Measurements from ENCODE around the gene ARMC9. TPM values are rescaled to one million over a fixed set of nuclear protein-coding genes. Genes with fewer than 3 reads are reported as not detected.
A peak's percentile ranks its signal among the peaks of the same experiment; 100 is the strongest.

ARMC9 gene
- total and polyA plus RNA-seq, 2 of the 13 experiments (the other 11 are each of a cell fraction or from before 2014, with no cell fraction given), result 9.1 to 12.8 TPM

GRCh38 chr2:231297108-231297908 is 98.9 kb downstream of the ARMC9 start (continued):
- TF ChIP-seq ZMYM4 (CRISPR knock-in tag; IDR thresholded peaks at IDR 0.05) (peak; percentile 40; the same call in 1 of the 2 replicates), ETV5 (CRISPR knock-in tag; IDR thresholded peaks at IDR 0.05; ENCODE audit: borderline replicate concordance) (peak; percentile 63; the same call in 1 of the 2 replicates), ZBTB7B (CRISPR knock-in tag; IDR thresholded peaks at IDR 0.05) (peak; percentile 49; the same call in 1 of the 2 replicates), ZNF431 (CRISPR knock-in tag; IDR thresholded peaks at IDR 0.05; ENCODE audit: borderline replicate concordance, low read depth) (peak; percentile 94; the same call in 1 of the 2 replicates), SOX5 (CRISPR knock-in tag; IDR thresholded peaks at IDR 0.05; ENCODE audit: borderline replicate concordance) (0 out of 2 replicates have a peak, but pooled peaks have one; percentile 26), TBX2 (CRISPR knock-in tag; IDR thresholded peaks at IDR 0.05; ENCODE audit: borderline replicate concordance) (peak; percentile 22; the same call in 1 of the 2 replicates), KDM3A (CRISPR knock-in tag; IDR thresholded peaks at IDR 0.05; ENCODE audit: low read depth) (0 out of 2 replicates have a peak, but pooled peaks have one; percentile 40), SP140L (CRISPR knock-in tag; IDR thresholded peaks at IDR 0.05; ENCODE audit: borderline replicate concordance) (0 out of 2 replicates have a peak, but pooled peaks have one; percentile 59), SIX4 (CRISPR knock-in tag; IDR thresholded peaks at IDR 0.05) (no peak), ZNF615 (CRISPR knock-in tag; IDR thresholded peaks at IDR 0.05; ENCODE audit: borderline replicate concordance) (0 out of 2 replicates have a peak, but pooled peaks have one; percentile 36), HINFP (CRISPR knock-in tag; IDR thresholded peaks at IDR 0.05; ENCODE audit: low read depth) (0 out of 2 replicates have a peak, but pooled peaks have one; percentile 36), KDM2A (CRISPR knock-in tag; IDR thresholded peaks at IDR 0.05; ENCODE audit: borderline replicate concordance, low read depth) (peak; percentile 74; the same call in 1 of the 2 replicates), HNRNPH1 (optimal IDR thresholded peaks at IDR 0.05; ENCODE audit: low read depth, low read length) (no peak), XRCC5 (optimal IDR thresholded peaks at IDR 0.05; ENCODE audit: low read length) (peak; percentile 75), ZNF605 (CRISPR knock-in tag; IDR thresholded peaks at IDR 0.05) (peak; percentile 53; the same call in 1 of the 2 replicates), THYN1 (CRISPR knock-in tag; IDR thresholded peaks at IDR 0.05; ENCODE audit: borderline replicate concordance, low read depth) (no peak), MTA3 (CRISPR knock-in tag; IDR thresholded peaks at IDR 0.05) (no peak), SMC3 (IDR thresholded peaks at IDR 0.05; ENCODE audit: low read length) (peak; percentile 96), TEAD3 (CRISPR knock-in tag; optimal IDR thresholded peaks at IDR 0.05; ENCODE audit: borderline replicate concordance) (peak; percentile 37), ZFX (CRISPR knock-in tag; IDR thresholded peaks at IDR 0.05; ENCODE audit: low read depth) (peak; percentile 41; the same call in 1 of the 2 replicates), ZNF446 (CRISPR knock-in tag; IDR thresholded peaks at IDR 0.05) (no peak), MIER2 (CRISPR knock-in tag; IDR thresholded peaks at IDR 0.05) (peak; percentile 22; the same call in 1 of the 2 replicates), NR2F1 (CRISPR knock-in tag; IDR thresholded peaks at IDR 0.05) (peak; percentile 37 to 42; a peak in 3 of 4 replicates), POLR2AphosphoS2 (IDR thresholded peaks at IDR 0.05; ENCODE audit: low read depth, low read length) (no peak)
- TF ChIP-seq, protein P1, sequence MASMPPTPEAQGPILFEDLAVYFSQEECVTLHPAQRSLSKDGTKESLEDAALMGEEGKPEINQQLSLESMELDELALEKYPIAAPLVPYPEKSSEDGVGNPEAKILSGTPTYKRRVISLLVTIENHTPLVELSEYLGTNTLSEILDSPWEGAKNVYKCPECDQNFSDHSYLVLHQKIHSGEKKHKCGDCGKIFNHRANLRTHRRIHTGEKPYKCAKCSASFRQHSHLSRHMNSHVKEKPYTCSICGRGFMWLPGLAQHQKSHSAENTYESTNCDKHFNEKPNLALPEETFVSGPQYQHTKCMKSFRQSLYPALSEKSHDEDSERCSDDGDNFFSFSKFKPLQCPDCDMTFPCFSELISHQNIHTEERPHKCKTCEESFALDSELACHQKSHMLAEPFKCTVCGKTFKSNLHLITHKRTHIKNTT (CRISPR knock-in tag; IDR thresholded peaks at IDR 0.05), result no peak
- TF ChIP-seq, protein P2, sequence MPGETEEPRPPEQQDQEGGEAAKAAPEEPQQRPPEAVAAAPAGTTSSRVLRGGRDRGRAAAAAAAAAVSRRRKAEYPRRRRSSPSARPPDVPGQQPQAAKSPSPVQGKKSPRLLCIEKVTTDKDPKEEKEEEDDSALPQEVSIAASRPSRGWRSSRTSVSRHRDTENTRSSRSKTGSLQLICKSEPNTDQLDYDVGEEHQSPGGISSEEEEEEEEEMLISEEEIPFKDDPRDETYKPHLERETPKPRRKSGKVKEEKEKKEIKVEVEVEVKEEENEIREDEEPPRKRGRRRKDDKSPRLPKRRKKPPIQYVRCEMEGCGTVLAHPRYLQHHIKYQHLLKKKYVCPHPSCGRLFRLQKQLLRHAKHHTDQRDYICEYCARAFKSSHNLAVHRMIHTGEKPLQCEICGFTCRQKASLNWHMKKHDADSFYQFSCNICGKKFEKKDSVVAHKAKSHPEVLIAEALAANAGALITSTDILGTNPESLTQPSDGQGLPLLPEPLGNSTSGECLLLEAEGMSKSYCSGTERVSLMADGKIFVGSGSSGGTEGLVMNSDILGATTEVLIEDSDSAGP (CRISPR knock-in tag; IDR thresholded peaks at IDR 0.05; ENCODE audit: borderline replicate concordance), result peak; percentile 27; the same call in 1 of the 2 replicates

Measured in HepG2 (cell line).